H1 (cell line): ENCODE results near the gene ROM1. TPM values are rescaled to one million over a fixed set of nuclear protein-coding genes. Genes with fewer than 3 reads are reported as not detected.

Experiments
- CTCF ChIA-PET: fragments of 300-600 bp; sonication (Branson Sonifier 250); formaldehyde crosslinking; loops from one replicate; lab custom pipeline; 2021; ENCODE audit not compliant: partially characterized antibody; lab: Charles Lee
- POLR2A ChIA-PET: fragments of 300-600 bp; sonication (Branson Sonifier 250); formaldehyde crosslinking; loops from one replicate; lab custom pipeline; 2021; ENCODE audit warnings: inconsistent platforms; ENCODE audit not compliant: partially characterized antibody; lab: Charles Lee
- DNase-seq, 2 experiments: peaks; one replicate each; pipeline versions ENCODE4 v3.0.0 to v3.0.0-alpha.2; 2010 to 2022; ENCODE audit warnings: low spot score in 2 of 2, low read depth in 1 of 2, mixed read lengths in 1 of 2
- FAIRE-seq: peaks from 2 replicates; lab custom pipeline; 2011; peaks lifted over from hg19 to GRCh38; lab: Jason Lieb, UNC
- H2AFZ ChIP-seq: 2 replicates; pipeline ENCODE4 v1.8.1; 2012; ENCODE audit warnings: low read length, inconsistent platforms
- H2AK5ac ChIP-seq: 2 replicates; pipeline ENCODE4 v1.6.1; 2013; ENCODE audit warnings: low read depth, low read length
- H2BK120ac ChIP-seq: replicated peaks from 2 replicates; pipeline ENCODE3; 2013; ENCODE audit warnings: low read depth, low read length, inconsistent platforms
- H2BK12ac ChIP-seq: 2 replicates; pipeline ENCODE4 v1.6.1; 2013; ENCODE audit warnings: low read depth, low read length
- H2BK15ac ChIP-seq: 2 replicates; pipeline ENCODE4 v1.6.1; 2013; ENCODE audit warnings: low read length
- H2BK20ac ChIP-seq: 2 replicates; pipeline ENCODE4 v1.6.1; 2013; ENCODE audit warnings: low read length
- H2BK5ac ChIP-seq: 2 replicates; pipeline ENCODE4 v1.6.1; 2013; ENCODE audit warnings: low read depth, low read length
- H3K14ac ChIP-seq: 2 replicates; pipeline ENCODE4 v1.6.1; 2013; ENCODE audit warnings: inconsistent platforms; ENCODE audit not compliant: insufficient read length
- H3K18ac ChIP-seq: 2 replicates; pipeline ENCODE4 v1.6.1; 2013; ENCODE audit warnings: low read length; ENCODE audit errors: extremely low read depth
- H3K23ac ChIP-seq: 2 replicates; pipeline ENCODE4 v1.6.1; 2013; ENCODE audit warnings: inconsistent platforms; ENCODE audit not compliant: insufficient read length
- H3K23me2 ChIP-seq: 2 replicates; pipeline ENCODE4 v1.6.1; 2013; ENCODE audit warnings: low read depth, low read length
- H3K27ac ChIP-seq: 2 replicates; pipeline ENCODE4 v1.6.1; 2011; ENCODE audit warnings: low read depth, low read length, inconsistent platforms
- H3K27me3 ChIP-seq, 4 experiments: replicated peaks in 1 of 4; 1 replicate in 1 of 4; 2 replicates in 3 of 4; pipeline versions ENCODE4 v1.6.1 to v1.8.1; 2011 to 2013; ENCODE audit warnings: low read length in 3 of 4, mild to moderate bottlenecking in 3 of 4, inconsistent platforms in 2 of 4, mixed read lengths in 2 of 4, moderate library complexity in 1 of 4; ENCODE audit not compliant: control insufficient read depth in 3 of 4, insufficient read depth in 3 of 4; ENCODE audit errors: extremely low read depth in 1 of 4
- H3K36me3 ChIP-seq, 4 experiments: 2 replicates each; pipeline versions ENCODE4 v1.6.1 to v1.8.1; 2011 to 2013; ENCODE audit warnings: mild to moderate bottlenecking in 4 of 4, low read length in 3 of 4, moderate library complexity in 2 of 4, control low read depth in 1 of 4, inconsistent platforms in 1 of 4; ENCODE audit not compliant: insufficient read depth in 4 of 4, control insufficient read depth in 2 of 4
- H3K4ac ChIP-seq: replicated peaks from 2 replicates; pipeline ENCODE3; 2013; ENCODE audit warnings: low read length, low read depth, mixed read lengths, inconsistent platforms; ENCODE audit not compliant: insufficient read length
- H3K4me1 ChIP-seq, 4 experiments: replicated peaks in 1 of 4; 1 replicate in 1 of 4; 2 replicates in 3 of 4; pipeline versions ENCODE4 v1.6.1 to v1.8.1; 2011 to 2013; ENCODE audit warnings: low read length in 3 of 4, inconsistent platforms in 2 of 4, mixed read lengths in 1 of 4; ENCODE audit not compliant: insufficient read depth in 4 of 4, control insufficient read depth in 3 of 4
- H3K4me2 ChIP-seq, 2 experiments: 2 replicates each; pipeline versions ENCODE4 v1.6.1 to v1.8.1; 2011 to 2013; ENCODE audit warnings: low read depth in 2 of 2, low read length in 2 of 2, control low read depth in 1 of 2, inconsistent platforms in 1 of 2, mild to moderate bottlenecking in 1 of 2; ENCODE audit not compliant: insufficient read depth in 1 of 2
- H3K4me3 ChIP-seq, 4 experiments: fragments of 200-600, 300-600 bp in 1 of 4; sonication (generic), shearing (Covaris generic), sonication (Bioruptor Twin) in 1 of 4; 2 replicates each; pipeline versions ENCODE4 v1.5.1 to v1.8.1; 2011 to 2016; ENCODE audit warnings: low read length in 4 of 4, low read depth in 3 of 4, control low read depth in 2 of 4, inconsistent platforms in 2 of 4, mild to moderate bottlenecking in 2 of 4, mixed read lengths in 1 of 4, moderate library complexity in 1 of 4; ENCODE audit not compliant: insufficient read depth in 2 of 4; ENCODE audit errors: extremely low read depth in 1 of 4
- H3K56ac ChIP-seq: replicated peaks from 2 replicates; pipeline ENCODE3; 2013; ENCODE audit warnings: low read depth, mild to moderate bottlenecking, mixed read lengths, low read length, inconsistent platforms; ENCODE audit not compliant: insufficient read length
- H3K79me1 ChIP-seq: 2 replicates; pipeline ENCODE4 v1.6.1; 2013; ENCODE audit warnings: low read depth, low read length, control low read depth
- H3K79me2 ChIP-seq, 2 experiments: 2 replicates each; pipeline versions ENCODE4 v1.6.1 to v1.8.1; 2012 to 2013; ENCODE audit warnings: low read length in 2 of 2, mild to moderate bottlenecking in 2 of 2, inconsistent platforms in 1 of 2; ENCODE audit not compliant: insufficient read depth in 2 of 2, control insufficient read depth in 1 of 2
- H3K9ac ChIP-seq, 4 experiments: replicated peaks in 1 of 4; 1 replicate in 1 of 4; 2 replicates in 3 of 4; pipeline versions ENCODE4 v1.6.1 to v1.8.1; 2011 to 2013; ENCODE audit warnings: low read depth in 3 of 4, low read length in 3 of 4, control low read depth in 2 of 4, mild to moderate bottlenecking in 2 of 4, moderate library complexity in 2 of 4, inconsistent platforms in 1 of 4; ENCODE audit errors: extremely low read depth in 1 of 4
- H3K9me3 ChIP-seq, 2 experiments: 2 replicates each; pipeline versions ENCODE4 v1.6.1 to v1.8.1; 2012 to 2013; ENCODE audit warnings: mild to moderate bottlenecking in 2 of 2, moderate library complexity in 2 of 2, control low read depth in 1 of 2, inconsistent platforms in 1 of 2, low read depth in 1 of 2, low read length in 1 of 2, mixed read lengths in 1 of 2; ENCODE audit not compliant: insufficient read depth in 2 of 2
- H4K20me1 ChIP-seq, 2 experiments: replicated peaks in 1 of 2; 2 replicates each; pipeline versions ENCODE3 to v1.8.1; 2011 to 2013; ENCODE audit warnings: inconsistent platforms in 2 of 2, low read length in 2 of 2, mild to moderate bottlenecking in 1 of 2; ENCODE audit not compliant: insufficient read depth in 2 of 2, control insufficient read depth in 1 of 2
- H4K5ac ChIP-seq: 2 replicates; pipeline ENCODE4 v1.6.1; 2013; ENCODE audit warnings: low read length, low read depth, mixed read lengths, inconsistent platforms; ENCODE audit not compliant: insufficient read length
- H4K8ac ChIP-seq: 2 replicates; pipeline ENCODE4 v1.8.0; 2013; ENCODE audit warnings: mild to moderate bottlenecking, moderate library complexity, low read length, inconsistent platforms; ENCODE audit not compliant: insufficient read depth; ENCODE audit errors: extremely low read depth
- H4K91ac ChIP-seq: replicated peaks from 2 replicates; pipeline ENCODE3; 2013; ENCODE audit warnings: low read length, mixed read lengths, inconsistent platforms; ENCODE audit not compliant: insufficient read length
- WGBS, 2 experiments: shearing (Covaris generic) in 1 of 2; methylation state at CpG; one replicate each; pipeline versions ENCODE4 v1.1.6 to v1.1.7; 2013 to 2015; ENCODE audit warnings: low lambda C conversion rate in 2 of 2, mixed read lengths in 2 of 2, inconsistent platforms in 1 of 2, low coverage in 1 of 2, missing lambda C conversion rate in 1 of 2; ENCODE audit not compliant: insufficient replicate concordance in 2 of 2, insufficient coverage in 1 of 2, insufficient read length in 1 of 2; ENCODE audit errors: extremely low coverage in 1 of 2, missing lambda C conversion rate in 1 of 2; 5-methylcytosine and 5-hydroxymethylcytosine counted together
- polyA plus RNA-seq, 7 experiments: library from polyadenylated mRNA; depleted of rRNA in 3 of 7; stranded (reverse) in 5 of 7; unstranded in 2 of 7; fragments of >200 nt in 5 of 7; fragments of 200-250 nt in 2 of 7; gene quantifications; 1 replicate in 5 of 7; 2 replicates in 1 of 7; 4 replicates in 1 of 7; pipeline versions ENCODE4 v1.2.1 to v1.2.3, GENCODE V29; 2011 to 2013; ENCODE audit warnings: missing spikeins in 2 of 7, mixed read lengths in 2 of 7
- total RNA-seq: library from RNA; stranded (reverse); fragmentation: NEBNext Ultra II Directional; extraction: Animal tissue kit (Norgen Biotek cat#: 25700); gene quantifications from 2 replicates; pipeline ENCODE4 v1.2.1, GENCODE V29; 2021

Gene ROM1
- total and polyA plus RNA-seq, 2 of the 8 experiments (the other 6 are each of a cell fraction or from before 2014, with no cell fraction given): 0.86 to 2.2 TPM

- peaks cover 7% of the 10 kb centered on the region for H3K79me1 ChIP-seq
- no peak overlapping the region for H3K18ac ChIP-seq
- H4K5ac ChIP-seq: no peak overlapping the region
- no peak overlapping the region for H2BK20ac ChIP-seq
- WGBS, 2 experiments: 94% methylated on average over 11 of the region's 11 CpGs; no CpG with 5 or more reads in 1 of the 2 experiments
- H3K27me3 ChIP-seq: no peaks in the 10 kb centered on the region
- no peak overlapping the region for H3K14ac ChIP-seq
- H2BK120ac ChIP-seq: no peak overlapping the region
- H4K8ac ChIP-seq: no peak overlapping the region; the same call in 1 of the 2 replicates
- no peaks in the 10 kb centered on the region; a peak in 2 of 7 replicates for H3K4me1 ChIP-seq
- no peak overlapping the region for H3K27ac ChIP-seq
- no peak overlapping the region for H4K91ac ChIP-seq
- H2BK12ac ChIP-seq: no peak overlapping the region
- ChIA-PET CTCF (interaction anchor here (0.6 to 3.2 kb wide), 9 partner anchors 14 to 1199 kb away, joined by 3 to 14 read pairs (median 3); partner anchors contain the start of gene LRRN4CL), POLR2A (interaction anchor here (0.6 to 50.4 kb wide), 8 partner anchors 7 to 337 kb away, joined by 3 to 2041 read pairs (median 20); partner anchors contain the start of genes B3GAT3, BSCL2, C11orf98 and CSKMT)
- no peak overlapping the region for H3K4me2 ChIP-seq
- no peaks in the 10 kb centered on the region for H3K9me3 ChIP-seq
- peaks cover 15 to 40% of the 10 kb centered on the region in 2 experiments for H3K79me2 ChIP-seq
- H2BK15ac ChIP-seq: no peak overlapping the region
- H3K9ac ChIP-seq: no peak overlapping the region; a peak in 1 of 7 replicates
- no peak overlapping the region for H3K56ac ChIP-seq
- FAIRE-seq (no peak), DNase-seq (no peak)
- no peak overlapping the region for H3K23ac ChIP-seq
- peaks cover 8% of the 10 kb centered on the region for H3K23me2 ChIP-seq
- peaks cover 0 to 17% (median 7%) of the 10 kb centered on the region in 4 experiments; a peak in 5 of 8 replicates for H3K36me3 ChIP-seq
- H2BK5ac ChIP-seq: no peak overlapping the region
- H2AFZ ChIP-seq: no peak overlapping the region
- no peak overlapping the region for H3K4me3 ChIP-seq
- H2AK5ac ChIP-seq: no peak overlapping the region
- peaks cover 3 to 23% of the 10 kb centered on the region in 2 experiments for H4K20me1 ChIP-seq
- no peak overlapping the region for H3K4ac ChIP-seq
Measured at GRCh38 chr11:62649486-62649885, 36.4 kb downstream of the ROM1 start.
